Mammary epithelial cell (primary cell): ENCODE measurements around the gene AGPAT2.

Experiments used
- EZH2 ChIP-seq: IDR thresholded peaks from 2 replicates; pipeline ENCODE4 v1.6.1; 2012; ENCODE audit warnings: low read length, inconsistent platforms, borderline replicate concordance
- TF ChIP-seq, protein P1 (sequence below), 2 donors: IDR thresholded peaks in 1 of 2; conservative IDR thresholded peaks in 1 of 2; 2 replicates each; pipeline ENCODE4 v1.5.1; 2011 to 2012; ENCODE audit warnings: inconsistent platforms in 2 of 2, low read length in 2 of 2, mild to moderate bottlenecking in 2 of 2, control low read depth in 1 of 2, low read depth in 1 of 2; ENCODE audit not compliant: insufficient read depth in 1 of 2; ENCODE audit errors: extremely low read depth in 1 of 2

- TF ChIP-seq, protein P1, sequence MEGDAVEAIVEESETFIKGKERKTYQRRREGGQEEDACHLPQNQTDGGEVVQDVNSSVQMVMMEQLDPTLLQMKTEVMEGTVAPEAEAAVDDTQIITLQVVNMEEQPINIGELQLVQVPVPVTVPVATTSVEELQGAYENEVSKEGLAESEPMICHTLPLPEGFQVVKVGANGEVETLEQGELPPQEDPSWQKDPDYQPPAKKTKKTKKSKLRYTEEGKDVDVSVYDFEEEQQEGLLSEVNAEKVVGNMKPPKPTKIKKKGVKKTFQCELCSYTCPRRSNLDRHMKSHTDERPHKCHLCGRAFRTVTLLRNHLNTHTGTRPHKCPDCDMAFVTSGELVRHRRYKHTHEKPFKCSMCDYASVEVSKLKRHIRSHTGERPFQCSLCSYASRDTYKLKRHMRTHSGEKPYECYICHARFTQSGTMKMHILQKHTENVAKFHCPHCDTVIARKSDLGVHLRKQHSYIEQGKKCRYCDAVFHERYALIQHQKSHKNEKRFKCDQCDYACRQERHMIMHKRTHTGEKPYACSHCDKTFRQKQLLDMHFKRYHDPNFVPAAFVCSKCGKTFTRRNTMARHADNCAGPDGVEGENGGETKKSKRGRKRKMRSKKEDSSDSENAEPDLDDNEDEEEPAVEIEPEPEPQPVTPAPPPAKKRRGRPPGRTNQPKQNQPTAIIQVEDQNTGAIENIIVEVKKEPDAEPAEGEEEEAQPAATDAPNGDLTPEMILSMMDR (conservative IDR thresholded peaks at IDR 0.05 in 1 of 2, IDR thresholded peaks at IDR 0.05 in 1 of 2; ENCODE audit: extremely low read depth in 1 of 2, insufficient read depth in 1 of 2, low read depth in 1 of 2, low read length in 2 of 2): no peak
- no peak for TF ChIP-seq EZH2
These were observed 26.2 kb downstream of the AGPAT2 start for GRCh38 chr9:136660971-136661550.
